K562 (cell line): ENCODE results near the gene ZSWIM6. TPM values are rescaled to one million over a fixed set of nuclear protein-coding genes. Genes with fewer than 3 reads are reported as not detected.

Experiments
- HLTF ChIP-seq: fragments of 450-650 bp; IDR thresholded peaks from 2 replicates; pipeline ENCODE4 v1.6.1; 2016
- HMGN3 ChIP-seq: IDR thresholded peaks from 2 replicates; pipeline ENCODE4 v1.6.1; 2011; ENCODE audit warnings: borderline replicate concordance, low read depth, mild to moderate bottlenecking, mixed read lengths, low read length; ENCODE audit not compliant: insufficient read length; ENCODE audit errors: extremely low read depth
- MGA ChIP-seq: fragments of 450-650 bp; IDR thresholded peaks from 2 replicates; pipeline ENCODE4 v1.6.1; 2016; ENCODE audit warnings: mild to moderate bottlenecking, moderate library complexity
- RUNX1 ChIP-seq: sonication (generic); IDR thresholded peaks from 2 replicates; pipeline ENCODE4 v1.6.1; 2016; ENCODE audit warnings: antibody characterized with exemption, low read depth
- SMARCA5 ChIP-seq: fragments of 450-650 bp; IDR thresholded peaks from 2 replicates; pipeline ENCODE4 v1.6.1; 2016
- polyA plus RNA-seq, 8 experiments: library from polyadenylated mRNA; depleted of rRNA in 4 of 8; stranded (reverse) in 5 of 8; unstranded in 3 of 8; fragments of >200 nt; fragmentation: Nextera tagmentation in 2 of 8; fragmentation: Illumina TruSeq in 1 of 8; extraction: Ambion mirVana in 2 of 8; extraction: Trizol in 1 of 8; gene quantifications; 2 replicates each; pipeline versions ENCODE4 v1.2.1 to v1.2.3, GENCODE V29; 2011 to 2014; ENCODE audit warnings: inconsistent platforms in 1 of 8, missing spikeins in 1 of 8
- total RNA-seq, 7 experiments: library from RNA; depleted of rRNA in 6 of 7; stranded (reverse); fragments of >200 nt in 6 of 7; fragmentation: Illumina TruSeq in 2 of 7; extraction: Trizol in 2 of 7; gene quantifications; 2 replicates each; pipeline versions ENCODE4 v1.2.1 to v1.2.3, GENCODE V29; 2011 to 2021; ENCODE audit warnings: low replicate concordance in 1 of 7
- TF ChIP-seq, protein P1 (sequence below), 2 experiments: IDR thresholded peaks; 2 replicates each; pipeline ENCODE4 v1.6.1; 2011; ENCODE audit warnings: borderline replicate concordance in 1 of 2, control low read depth in 1 of 2, low read depth in 1 of 2, low read length in 1 of 2, mild to moderate bottlenecking in 1 of 2, mixed read lengths in 1 of 2, moderate library complexity in 1 of 2; ENCODE audit not compliant: insufficient read depth in 1 of 2, insufficient read length in 1 of 2, poor library complexity in 1 of 2, severe bottlenecking in 1 of 2; ENCODE audit errors: extremely low read depth in 1 of 2
- TF ChIP-seq, protein P2 (sequence below): fragments of 450-650 bp; IDR thresholded peaks from 2 replicates; pipeline ENCODE4 v1.6.1; 2014; ENCODE audit warnings: low read depth, mild to moderate bottlenecking, moderate library complexity, borderline replicate concordance

The ZSWIM6 gene
- total and polyA plus RNA-seq, 9 of the 15 experiments (the other 6 are each of a cell fraction or from before 2014, with no cell fraction given), result 0.81 to 3.2 (median 2.0) TPM

DNA sequence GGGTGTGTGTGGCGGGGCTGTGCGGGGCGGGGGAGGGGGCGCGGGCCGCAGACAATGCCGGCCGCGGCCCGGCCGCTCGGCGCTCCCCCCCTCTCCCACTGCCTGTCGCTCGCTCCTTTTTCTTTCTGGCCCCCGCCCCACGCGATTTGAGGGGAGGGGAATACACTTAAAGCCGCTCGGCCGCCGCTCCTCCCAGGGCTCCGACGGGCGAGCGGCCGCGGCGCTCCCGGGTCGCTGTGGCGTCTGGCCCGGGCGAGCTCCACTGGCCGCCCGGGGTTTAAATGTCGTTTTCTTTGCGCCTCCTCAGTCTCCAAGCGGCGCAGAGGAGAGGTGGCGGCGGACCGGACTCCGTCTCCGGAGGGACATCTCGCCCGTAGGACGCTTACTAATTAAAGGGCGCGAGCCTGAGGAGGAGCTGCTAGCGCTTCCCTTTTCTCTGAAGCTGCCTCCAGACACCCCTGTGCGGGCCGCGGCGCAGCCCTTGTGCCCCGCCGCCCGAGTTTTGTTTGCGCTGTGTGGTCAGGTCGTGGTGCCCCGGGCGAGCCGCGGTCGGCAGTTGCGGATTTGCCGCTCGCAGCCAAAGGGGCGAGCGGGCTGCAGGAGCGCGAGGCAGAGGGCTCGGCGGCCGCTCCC, 1.4 kb downstream of the ZSWIM6 start (continued):
- TF ChIP-seq MGA (no peak), RUNX1 (no peak), HMGN3 (peak; percentile 23), SMARCA5 (no peak), HLTF (no peak)
- TF ChIP-seq, protein P1, sequence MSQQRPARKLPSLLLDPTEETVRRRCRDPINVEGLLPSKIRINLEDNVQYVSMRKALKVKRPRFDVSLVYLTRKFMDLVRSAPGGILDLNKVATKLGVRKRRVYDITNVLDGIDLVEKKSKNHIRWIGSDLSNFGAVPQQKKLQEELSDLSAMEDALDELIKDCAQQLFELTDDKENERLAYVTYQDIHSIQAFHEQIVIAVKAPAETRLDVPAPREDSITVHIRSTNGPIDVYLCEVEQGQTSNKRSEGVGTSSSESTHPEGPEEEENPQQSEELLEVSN (IDR thresholded peaks at IDR 0.05; ENCODE audit: borderline replicate concordance in 1 of 2, extremely low read depth in 1 of 2, insufficient read depth in 1 of 2, insufficient read length in 1 of 2, low read depth in 1 of 2, low read length in 1 of 2, poor library complexity in 1 of 2, severe bottlenecking in 1 of 2), result peak in 1 of 2 experiments; percentile 9
- TF ChIP-seq, protein P2, sequence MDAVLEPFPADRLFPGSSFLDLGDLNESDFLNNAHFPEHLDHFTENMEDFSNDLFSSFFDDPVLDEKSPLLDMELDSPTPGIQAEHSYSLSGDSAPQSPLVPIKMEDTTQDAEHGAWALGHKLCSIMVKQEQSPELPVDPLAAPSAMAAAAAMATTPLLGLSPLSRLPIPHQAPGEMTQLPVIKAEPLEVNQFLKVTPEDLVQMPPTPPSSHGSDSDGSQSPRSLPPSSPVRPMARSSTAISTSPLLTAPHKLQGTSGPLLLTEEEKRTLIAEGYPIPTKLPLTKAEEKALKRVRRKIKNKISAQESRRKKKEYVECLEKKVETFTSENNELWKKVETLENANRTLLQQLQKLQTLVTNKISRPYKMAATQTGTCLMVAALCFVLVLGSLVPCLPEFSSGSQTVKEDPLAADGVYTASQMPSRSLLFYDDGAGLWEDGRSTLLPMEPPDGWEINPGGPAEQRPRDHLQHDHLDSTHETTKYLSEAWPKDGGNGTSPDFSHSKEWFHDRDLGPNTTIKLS, result no peak
